ENCODE results near the gene SPACA7. TPM values are rescaled to one million over a fixed set of nuclear protein-coding genes. Genes with fewer than 3 reads are reported as not detected.

The SPACA7 gene
- total and polyA plus RNA-seq, 12 donors: not detected

- Histone ChIP-seq H3K4me3 (no peak overlapping the region), H3K4me1 (replicated peaks in 1 of 2) (no peaks in the 10 kb centered on the region), H3K27me3 (no peaks in the 10 kb centered on the region), H3K9me3 (replicated peaks in 1 of 3) (peaks cover 0 to 5% (median 0%) of the 10 kb centered on the region in 3 donors), H3K27ac (no peak overlapping the region), H3K36me3 (replicated peaks in 1 of 2) (peaks cover 0 to 9% of the 10 kb centered on the region in 2 donors)
- 89 to 96% (median 92%) methylated on average over 7 of the region's 7 CpGs for whole genome bisulfite sequencing, 4 donors
- DNase-seq: no peak
- TF ChIP-seq POLR2A (IDR thresholded peaks at IDR 0.05): no peak
- TF ChIP-seq, protein P1, sequence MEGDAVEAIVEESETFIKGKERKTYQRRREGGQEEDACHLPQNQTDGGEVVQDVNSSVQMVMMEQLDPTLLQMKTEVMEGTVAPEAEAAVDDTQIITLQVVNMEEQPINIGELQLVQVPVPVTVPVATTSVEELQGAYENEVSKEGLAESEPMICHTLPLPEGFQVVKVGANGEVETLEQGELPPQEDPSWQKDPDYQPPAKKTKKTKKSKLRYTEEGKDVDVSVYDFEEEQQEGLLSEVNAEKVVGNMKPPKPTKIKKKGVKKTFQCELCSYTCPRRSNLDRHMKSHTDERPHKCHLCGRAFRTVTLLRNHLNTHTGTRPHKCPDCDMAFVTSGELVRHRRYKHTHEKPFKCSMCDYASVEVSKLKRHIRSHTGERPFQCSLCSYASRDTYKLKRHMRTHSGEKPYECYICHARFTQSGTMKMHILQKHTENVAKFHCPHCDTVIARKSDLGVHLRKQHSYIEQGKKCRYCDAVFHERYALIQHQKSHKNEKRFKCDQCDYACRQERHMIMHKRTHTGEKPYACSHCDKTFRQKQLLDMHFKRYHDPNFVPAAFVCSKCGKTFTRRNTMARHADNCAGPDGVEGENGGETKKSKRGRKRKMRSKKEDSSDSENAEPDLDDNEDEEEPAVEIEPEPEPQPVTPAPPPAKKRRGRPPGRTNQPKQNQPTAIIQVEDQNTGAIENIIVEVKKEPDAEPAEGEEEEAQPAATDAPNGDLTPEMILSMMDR (IDR thresholded peaks at IDR 0.05): no peak
- intact Hi-C loops (cut with DNase I): no loop called here
These were observed 107.1 kb downstream of the SPACA7 start for GRCh38 chr13:112483299-112483698.

Other genes starting within 250 kb of the SPACA7 start
- gene TUBGCP3, start 211.8 kb downstream of the SPACA7 start, total RNA-seq: 10 to 100 TPM; 16.9 to 34.0 (median 24.1) TPM
- gene TUBGCP3, start 211.8 kb downstream of the SPACA7 start, polyA plus RNA-seq: 10 to 100 TPM; 12.2 to 15.6 (median 13.2) TPM

All from adrenal gland (tissue), 12 donors.